ENCODE results near the gene OSBP2. TPM values are rescaled to one million over a fixed set of nuclear protein-coding genes. Genes with fewer than 3 reads are reported as not detected.

Gene OSBP2
- total RNA-seq, 2 donors from 2014 or later, result 4.0 to 16.8 TPM

DNA sequence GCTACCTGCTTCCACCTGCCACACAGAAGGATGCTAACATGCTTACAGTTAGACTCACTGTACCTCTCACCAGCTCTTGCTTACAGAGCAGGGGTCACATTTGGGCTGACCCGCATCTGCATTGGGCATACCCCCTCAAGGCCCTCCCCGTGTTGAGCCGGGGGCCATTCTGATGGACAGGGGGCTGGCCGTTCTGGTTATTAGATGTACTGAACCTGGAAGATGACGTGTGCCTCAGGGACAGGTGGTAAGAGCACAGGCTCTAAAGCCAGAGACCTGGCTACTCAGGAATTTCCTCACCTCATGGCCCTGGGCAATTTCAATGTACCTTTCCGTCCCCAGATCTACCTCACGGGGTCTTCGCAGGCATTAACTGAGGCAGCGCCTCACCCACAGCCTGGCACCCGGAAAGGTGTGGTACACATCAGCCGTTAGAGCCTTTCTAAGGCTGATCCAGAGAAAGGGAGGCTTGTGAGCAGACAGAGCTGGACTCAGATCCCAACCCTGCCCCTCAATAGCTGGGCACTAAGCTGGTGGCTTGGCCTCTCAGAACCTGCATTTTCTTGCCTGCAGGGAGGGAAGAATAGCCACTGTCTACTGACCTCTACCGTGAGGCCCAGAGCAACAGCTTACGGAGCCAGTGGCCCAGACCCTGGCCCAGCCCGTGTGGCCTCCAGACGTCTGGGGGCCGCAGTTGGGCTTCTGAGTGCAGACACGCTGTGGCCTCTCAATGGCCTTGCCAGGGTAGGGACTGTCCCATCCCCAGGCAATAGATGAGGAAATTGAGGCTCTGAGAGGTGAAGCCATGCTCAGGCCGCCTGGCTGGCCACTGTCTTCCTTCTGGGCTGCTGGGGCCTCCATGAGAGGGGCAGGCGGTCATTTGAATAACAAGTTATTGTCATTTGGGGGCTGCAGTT lies 173.3 kb downstream of the OSBP2 start:
- H3K36me3 ChIP-seq, result no peaks in the 10 kb centered on the region
- no peaks in the 10 kb centered on the region for H3K9me3 ChIP-seq
- no peak for DNase-seq (ENCODE audit: low spot score)
- no peak overlapping the region for H3K27ac ChIP-seq
- no peaks in the 10 kb centered on the region for H3K4me1 ChIP-seq
- TF ChIP-seq, protein P1, sequence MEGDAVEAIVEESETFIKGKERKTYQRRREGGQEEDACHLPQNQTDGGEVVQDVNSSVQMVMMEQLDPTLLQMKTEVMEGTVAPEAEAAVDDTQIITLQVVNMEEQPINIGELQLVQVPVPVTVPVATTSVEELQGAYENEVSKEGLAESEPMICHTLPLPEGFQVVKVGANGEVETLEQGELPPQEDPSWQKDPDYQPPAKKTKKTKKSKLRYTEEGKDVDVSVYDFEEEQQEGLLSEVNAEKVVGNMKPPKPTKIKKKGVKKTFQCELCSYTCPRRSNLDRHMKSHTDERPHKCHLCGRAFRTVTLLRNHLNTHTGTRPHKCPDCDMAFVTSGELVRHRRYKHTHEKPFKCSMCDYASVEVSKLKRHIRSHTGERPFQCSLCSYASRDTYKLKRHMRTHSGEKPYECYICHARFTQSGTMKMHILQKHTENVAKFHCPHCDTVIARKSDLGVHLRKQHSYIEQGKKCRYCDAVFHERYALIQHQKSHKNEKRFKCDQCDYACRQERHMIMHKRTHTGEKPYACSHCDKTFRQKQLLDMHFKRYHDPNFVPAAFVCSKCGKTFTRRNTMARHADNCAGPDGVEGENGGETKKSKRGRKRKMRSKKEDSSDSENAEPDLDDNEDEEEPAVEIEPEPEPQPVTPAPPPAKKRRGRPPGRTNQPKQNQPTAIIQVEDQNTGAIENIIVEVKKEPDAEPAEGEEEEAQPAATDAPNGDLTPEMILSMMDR (IDR thresholded peaks at IDR 0.05), result no peak
- H3K4me3 ChIP-seq, result no peak overlapping the region
- no peaks in the 10 kb centered on the region for H3K27me3 ChIP-seq

DNA sequence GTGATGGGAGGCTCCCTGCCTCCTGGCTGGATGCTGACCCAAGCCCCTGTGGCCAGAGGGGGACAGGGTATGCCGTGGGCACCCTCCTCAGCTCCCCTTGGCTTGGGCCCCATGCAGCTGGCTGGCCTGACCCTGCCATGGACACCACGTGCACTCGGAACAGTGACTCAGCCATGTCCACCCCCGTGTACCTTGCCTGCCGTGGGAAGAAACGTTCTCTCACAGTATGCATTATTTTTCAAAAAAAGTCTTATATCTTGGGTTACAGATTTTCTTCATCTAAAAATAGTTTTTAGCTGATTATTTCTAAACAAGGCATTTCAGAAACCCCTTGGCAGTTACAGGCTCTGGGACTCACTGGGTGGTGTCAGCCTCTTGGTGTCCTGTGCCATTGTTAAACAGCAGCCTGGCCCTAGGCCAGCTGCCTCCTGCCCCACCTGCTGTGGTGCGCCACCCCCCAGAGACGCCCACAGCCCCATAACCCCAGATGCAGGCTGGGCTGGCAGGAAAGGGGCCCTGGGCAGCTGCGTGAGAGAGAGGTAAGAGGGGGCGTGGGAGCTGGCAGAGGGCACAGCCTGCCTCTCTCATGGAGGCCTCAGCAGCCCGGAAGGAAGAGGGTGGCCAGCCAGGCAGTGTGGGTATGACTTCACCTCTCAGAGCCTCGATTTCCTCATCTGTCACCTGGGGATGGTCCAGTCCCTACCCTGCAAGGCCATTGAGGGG lies 174.2 kb downstream of the OSBP2 start:
- no peaks in the 10 kb centered on the region for H3K36me3 ChIP-seq
- TF ChIP-seq, protein P1 (IDR thresholded peaks at IDR 0.05), result no peak
- DNase-seq (ENCODE audit: low spot score), result no peak

DNA sequence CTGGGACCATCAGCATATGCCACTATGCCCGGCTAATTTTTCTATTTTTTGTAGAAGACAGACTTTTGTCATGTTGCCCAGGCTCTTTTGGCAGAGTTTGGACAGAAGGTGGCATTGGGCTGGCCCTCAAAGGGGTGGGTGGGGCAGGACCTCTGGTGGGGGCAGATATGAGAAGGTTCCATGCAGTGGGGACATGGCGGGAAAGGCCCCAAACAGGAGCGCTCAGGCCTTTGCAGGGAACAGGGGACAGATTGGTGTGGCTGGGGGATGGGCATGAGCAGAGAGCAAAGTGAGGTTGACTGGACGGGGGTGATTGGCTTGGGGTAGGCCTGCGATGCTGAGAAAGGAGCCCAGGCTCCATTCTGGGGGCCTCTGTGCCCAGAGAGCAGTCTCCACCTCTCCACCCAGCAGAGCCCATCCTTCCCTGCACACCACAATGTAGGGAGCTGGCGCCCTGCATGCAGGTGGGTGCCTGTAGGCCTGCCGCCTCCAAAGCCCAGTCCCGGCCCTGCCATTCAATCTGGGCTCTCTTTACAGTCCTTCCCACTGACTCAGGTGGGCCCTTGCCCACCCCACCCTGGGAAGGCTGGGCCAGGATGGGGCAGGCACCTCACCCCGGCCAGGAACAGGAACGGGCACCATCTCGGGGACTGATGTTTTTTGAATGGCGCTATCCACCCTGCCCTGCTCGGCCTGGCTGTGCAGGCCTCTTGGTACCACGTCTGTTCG lies 175.2 kb downstream of the OSBP2 start:
- Histone ChIP-seq H3K4me1 (no peaks in the 10 kb centered on the region), H3K4me3 (no peak overlapping the region), H3K27me3 (no peaks in the 10 kb centered on the region), H3K9me3 (no peaks in the 10 kb centered on the region), H3K27ac (no peak overlapping the region), H3K36me3 (no peaks in the 10 kb centered on the region)
- TF ChIP-seq, protein P1 (IDR thresholded peaks at IDR 0.05), result no peak
- DNase-seq (ENCODE audit: low spot score), result no peak

More for the DNA sequence above, 174.2 kb downstream of the OSBP2 start:
- no peaks in the 10 kb centered on the region for H3K27me3 ChIP-seq
- H3K27ac ChIP-seq, result no peak overlapping the region
- H3K4me1 ChIP-seq, result no peaks in the 10 kb centered on the region
- no peaks in the 10 kb centered on the region for H3K9me3 ChIP-seq
- no peak overlapping the region for H3K4me3 ChIP-seq

DNA sequence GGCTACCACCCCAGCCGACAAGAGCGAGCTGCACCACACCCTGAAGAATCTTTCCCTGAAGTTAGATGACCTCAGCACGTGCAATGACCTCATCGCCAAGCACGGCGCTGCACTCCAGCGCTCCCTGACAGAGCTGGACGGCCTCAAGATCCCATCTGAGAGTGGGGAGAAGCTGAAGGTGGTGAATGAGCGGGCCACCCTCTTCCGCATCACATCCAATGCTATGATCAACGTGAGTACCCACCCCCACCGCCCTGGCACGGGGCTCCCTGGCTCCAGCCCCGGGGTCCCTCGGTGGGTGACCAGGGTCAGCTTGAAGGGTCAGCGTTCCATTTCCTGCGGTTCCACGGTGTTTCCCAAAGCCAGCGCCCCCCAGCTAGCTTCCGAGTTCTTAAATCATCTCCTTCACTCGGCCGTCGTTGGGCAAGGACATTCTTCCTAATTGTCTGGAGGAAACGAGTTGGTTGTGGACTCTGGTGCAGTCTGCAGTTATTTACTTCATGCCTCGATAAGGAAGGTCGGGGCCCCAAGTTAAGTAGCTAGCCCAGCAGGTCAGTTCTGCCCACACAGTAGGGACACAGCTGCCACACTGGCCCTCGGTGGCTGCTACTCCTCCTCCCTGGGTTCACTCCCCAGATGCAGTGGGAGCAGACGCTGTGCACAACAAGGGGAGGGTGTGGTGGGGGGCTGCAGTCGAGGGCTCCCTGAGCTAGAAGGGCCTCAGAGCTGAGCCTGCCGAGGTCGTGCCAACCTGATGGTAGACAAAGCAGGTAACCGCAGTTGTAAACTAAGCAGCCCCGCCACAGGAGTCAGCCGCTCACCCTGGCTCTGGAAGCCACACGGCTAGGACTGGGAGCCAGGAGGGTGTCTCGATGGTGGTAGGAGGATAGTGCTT lies 176.0 kb downstream of the OSBP2 start:
- TF ChIP-seq, protein P1 (IDR thresholded peaks at IDR 0.05), result no peak
- DNase-seq (ENCODE audit: low spot score), result no peak
- H3K36me3 ChIP-seq, result no peaks in the 10 kb centered on the region

More for the DNA sequence above, 176.0 kb downstream of the OSBP2 start:
- Histone ChIP-seq H3K9me3 (no peaks in the 10 kb centered on the region), H3K27me3 (no peaks in the 10 kb centered on the region), H3K27ac (no peak overlapping the region), H3K4me3 (no peak overlapping the region), H3K4me1 (no peaks in the 10 kb centered on the region)

Data from right atrium auricular region (tissue), 2 donors.